IPS DF 6.9 (cell line): ENCODE data around the gene GPR179.
"Not testable (repeated sequence)": the region's sequence is repeated elsewhere in the genome, so short reads cannot be mapped to it uniquely, and the experiment has no call there.

Experiments
- DNase-seq: peaks from one replicate; pipeline ENCODE4 v3.0.0-alpha.2; 2013; ENCODE audit warnings: low read depth, low spot score
- H3K27ac ChIP-seq: one replicate; pipeline ENCODE4 v1.5.1; 2013; ENCODE audit warnings: low read length, control low read depth
- H3K27me3 ChIP-seq: 2 replicates; pipeline ENCODE4 v1.6.1; 2013; ENCODE audit warnings: mild to moderate bottlenecking, low read length; ENCODE audit not compliant: control insufficient read depth, insufficient read depth
- H3K36me3 ChIP-seq: 2 replicates; pipeline ENCODE4 v1.6.1; 2013; ENCODE audit warnings: low read length; ENCODE audit not compliant: control insufficient read depth, insufficient read depth
- H3K4me1 ChIP-seq: 2 replicates; pipeline ENCODE4 v1.6.1; 2013; ENCODE audit warnings: low read length; ENCODE audit not compliant: control insufficient read depth, insufficient read depth
- H3K4me3 ChIP-seq: 2 replicates; pipeline ENCODE4 v1.5.1; 2013; ENCODE audit warnings: mild to moderate bottlenecking, low read length
- H3K9me3 ChIP-seq: 2 replicates; pipeline ENCODE4 v1.6.1; 2013; ENCODE audit warnings: low read length, inconsistent platforms; ENCODE audit not compliant: control insufficient read depth, insufficient read depth
- WGBS: extraction: QIAGEN DNeasy Blood & Tissue Kit; methylation state at CpG from one replicate; pipeline ENCODE4 v1.1.7; 2013; ENCODE audit warnings: mixed read lengths, missing lambda C conversion rate; ENCODE audit not compliant: insufficient read length, insufficient coverage; 5-methylcytosine and 5-hydroxymethylcytosine counted together

The GPR179 gene

GRCh38 chr17:38322156-38322779, 21.5 kb downstream of the GPR179 start:
- Histone ChIP-seq H3K27ac (no peak overlapping the region), H3K36me3 (peaks cover 6% of the 10 kb centered on the region; the same call in 1 of the 2 replicates)
- no CpG with 5 or more reads among the region's 8 CpGs for WGBS

GRCh38 chr17:38320482-38320881, 23.3 kb downstream of the GPR179 start:
- Histone ChIP-seq H3K27me3 (no peaks in the 10 kb centered on the region), H3K4me3 (no peak overlapping the region), H3K36me3 (peaks cover 6% of the 10 kb centered on the region; the same call in 1 of the 2 replicates), H3K27ac (no peak overlapping the region), H3K4me1 (peaks cover 5% of the 10 kb centered on the region), H3K9me3 (no peaks in the 10 kb centered on the region)
- no peak for DNase-seq
- WGBS, result no CpG with 5 or more reads among the region's 10 CpGs

More at GRCh38 chr17:38322156-38322779, 21.5 kb downstream of the GPR179 start:
- H3K4me3 ChIP-seq, result no peak overlapping the region
- H3K9me3 ChIP-seq, result no peaks in the 10 kb centered on the region
- H3K27me3 ChIP-seq, result no peaks in the 10 kb centered on the region
- H3K4me1 ChIP-seq, result peaks cover 6% of the 10 kb centered on the region
- no peak for DNase-seq

- Histone ChIP-seq H3K4me1 (no peaks in the 10 kb centered on the region), H3K27ac (no peak overlapping the region), H3K4me3 (no peak overlapping the region), H3K27me3 (no peaks in the 10 kb centered on the region), H3K9me3 (no peaks in the 10 kb centered on the region), H3K36me3 (peaks cover 6% of the 10 kb centered on the region; the same call in 1 of the 2 replicates)
- DNase-seq, result no peak
- no CpG with 5 or more reads among the region's 3 CpGs for WGBS
Measured at GRCh38 chr17:38317081-38317480, 26.7 kb downstream of the GPR179 start.

GRCh38 chr17:38315497-38315896, 28.3 kb downstream of the GPR179 start:
- no peak for DNase-seq
- Histone ChIP-seq H3K4me1 (no peaks in the 10 kb centered on the region), H3K27ac (no peak overlapping the region), H3K36me3 (peaks cover 4% of the 10 kb centered on the region; the same call in 1 of the 2 replicates), H3K4me3 (no peak overlapping the region), H3K27me3 (no peaks in the 10 kb centered on the region), H3K9me3 (no peaks in the 10 kb centered on the region)
- WGBS, result no CpG with 5 or more reads among the region's 3 CpGs

DNA sequence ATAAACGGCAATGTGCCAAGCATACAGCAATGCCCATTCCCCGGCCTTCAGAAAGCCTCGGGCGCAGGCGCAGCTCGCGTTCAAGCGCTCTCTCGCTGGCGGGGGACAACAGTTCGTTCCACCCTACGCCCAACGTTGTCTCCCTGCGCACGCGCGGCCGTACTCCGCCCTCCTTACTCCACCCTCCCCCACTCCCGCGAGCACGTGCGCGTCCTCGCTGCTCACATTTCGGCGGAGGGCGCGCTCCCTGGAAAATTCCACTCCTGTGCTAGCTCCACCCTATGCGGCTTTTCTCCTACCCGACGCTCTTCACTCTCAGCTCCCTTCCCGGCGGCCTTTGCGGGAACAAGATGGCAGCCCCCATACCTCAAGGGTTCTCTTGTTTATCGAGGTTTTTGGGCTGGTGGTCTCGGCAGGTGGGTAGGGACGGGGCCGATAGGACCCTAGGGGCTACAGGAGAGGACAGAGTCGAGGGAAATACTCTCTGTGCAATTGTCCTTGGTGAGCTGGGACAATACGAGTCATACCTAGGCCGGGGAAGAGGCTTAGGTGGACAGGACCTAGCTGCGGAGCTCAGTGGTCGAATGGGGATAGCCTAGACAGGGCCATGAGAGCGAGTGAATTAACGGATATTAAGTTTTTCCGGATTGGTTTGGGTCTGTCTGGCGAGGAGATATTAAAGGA, 46.8 kb downstream of the GPR179 start, which contains the start of gene MRPL45:
MRPL45 (plus strand) TSS at position 335 of the 684 bp plus-strand sequence; CDS start at position 351, 16 bp downstream.
- H3K36me3 ChIP-seq, H3K27ac ChIP-seq, H3K4me1 ChIP-seq, H3K9me3 ChIP-seq, H3K27me3 ChIP-seq: not testable (repeated sequence)
- peak within 1 kb of the TSS; percentile 88; the same call in 1 of the 2 replicates for H3K4me3 ChIP-seq
- no CpG with 5 or more reads among the region's 48 CpGs for WGBS
- DNase-seq, result peak; percentile 87

- no CpG with 5 or more reads among the region's 21 CpGs for WGBS
- H3K9me3 ChIP-seq, H3K4me3 ChIP-seq, H3K27ac ChIP-seq, H3K36me3 ChIP-seq, H3K27me3 ChIP-seq, H3K4me1 ChIP-seq, DNase-seq: not testable (repeated sequence)
Measured at GRCh38 chr17:38295602-38296365, 48.0 kb downstream of the GPR179 start.

DNA sequence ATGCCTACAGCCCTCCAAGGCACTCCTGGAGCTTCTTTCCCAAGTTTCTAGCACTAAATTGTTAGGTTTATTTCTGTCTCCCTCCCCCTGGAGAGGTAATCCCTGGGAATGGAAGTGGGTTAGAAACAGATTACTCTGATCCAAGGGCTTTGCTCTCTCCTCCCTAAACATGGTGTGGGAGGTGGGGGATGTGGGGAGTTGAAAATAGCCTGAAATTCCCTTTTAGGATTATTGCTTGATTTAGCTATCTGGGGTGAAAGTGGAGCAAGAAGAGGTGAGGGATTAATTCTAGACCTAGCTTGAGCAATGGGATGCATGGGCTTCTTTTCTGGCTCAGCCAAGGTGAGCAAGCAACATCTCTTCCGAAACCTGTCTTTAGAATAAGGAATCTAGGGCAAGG, 54.0 kb downstream of the GPR179 start:
- H3K4me3 ChIP-seq, H3K27me3 ChIP-seq, H3K4me1 ChIP-seq, DNase-seq, H3K9me3 ChIP-seq, H3K27ac ChIP-seq, H3K36me3 ChIP-seq: not testable (repeated sequence)
- no CpG with 5 or more reads among the region's 1 CpG for WGBS

- H3K9me3 ChIP-seq, DNase-seq, H3K27ac ChIP-seq, H3K36me3 ChIP-seq, H3K4me1 ChIP-seq, H3K4me3 ChIP-seq, H3K27me3 ChIP-seq: not testable (repeated sequence)
- no CpG with 5 or more reads among the region's 12 CpGs for WGBS
Measured at GRCh38 chr17:38288217-38288827, 55.4 kb downstream of the GPR179 start.

DNA sequence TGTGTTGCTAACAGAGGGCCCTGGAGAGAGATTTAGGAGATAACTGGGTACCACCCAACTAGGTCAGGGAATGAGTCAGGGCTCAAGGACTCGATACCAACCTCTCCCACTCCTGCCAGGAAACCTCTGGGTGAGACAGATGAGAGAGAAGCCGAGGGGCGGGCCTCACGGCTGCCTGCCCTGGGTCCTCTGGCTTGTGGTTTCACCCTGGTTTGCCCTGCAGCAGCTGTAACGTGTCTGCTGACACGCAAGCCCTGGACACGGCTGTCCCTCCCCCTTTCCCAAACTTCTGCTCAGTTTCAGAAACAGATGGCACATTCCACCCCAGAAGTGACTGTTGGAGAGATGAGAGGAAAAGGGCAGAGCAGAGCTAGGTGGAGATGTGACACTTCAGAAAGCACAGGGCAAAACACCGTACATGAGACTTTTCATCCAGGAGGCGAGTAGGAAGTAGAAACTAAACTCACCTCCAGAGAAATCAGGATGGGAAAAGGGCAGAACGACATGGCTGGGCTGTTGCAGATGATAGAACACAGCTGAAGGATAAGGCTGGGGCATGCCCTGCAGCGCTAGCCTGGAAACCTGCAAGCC, 57.2 kb downstream of the GPR179 start:
- H3K27me3 ChIP-seq, H3K36me3 ChIP-seq, H3K4me1 ChIP-seq, DNase-seq, H3K9me3 ChIP-seq, H3K4me3 ChIP-seq, H3K27ac ChIP-seq: not testable (repeated sequence)
- WGBS, result no CpG with 5 or more reads among the region's 11 CpGs

GRCh38 chr17:38285994-38286393, 57.8 kb downstream of the GPR179 start:
- not testable (repeated sequence) for H3K4me3 ChIP-seq, H3K4me1 ChIP-seq, H3K27me3 ChIP-seq, H3K36me3 ChIP-seq, H3K9me3 ChIP-seq, H3K27ac ChIP-seq, DNase-seq
